Suprapubic skin (tissue), 4 donors: ENCODE data around the gene KAT7. TPM values are rescaled to one million over a fixed set of nuclear protein-coding genes. Genes with fewer than 3 reads are reported as not detected.

Source experiments
- DNase-seq, 2 donors: peaks; one replicate each; pipeline ENCODE4 v3.0.0-alpha.2; 2019; ENCODE audit warnings: low spot score in 2 of 2
- H3K27ac ChIP-seq: fragments of 200-600 bp; sonication (generic); one replicate; pipeline ENCODE4 v1.5.1; 2019
- H3K27me3 ChIP-seq: fragments of 200-600 bp; sonication (generic); one replicate; pipeline ENCODE4 v1.5.1; 2019
- H3K36me3 ChIP-seq: fragments of 200-600 bp; sonication (generic); one replicate; pipeline ENCODE4 v1.5.1; 2019
- H3K4me1 ChIP-seq: fragments of 200-600 bp; sonication (generic); one replicate; pipeline ENCODE4 v1.5.1; 2019
- H3K4me3 ChIP-seq: fragments of 200-600 bp; sonication (generic); one replicate; pipeline ENCODE4 v1.5.1; 2019; ENCODE audit warnings: mild to moderate bottlenecking
- H3K9me3 ChIP-seq: fragments of 200-600 bp; sonication (generic); one replicate; pipeline ENCODE4 v1.5.1; 2019
- EP300 ChIP-seq: sonication (generic); formaldehyde crosslinking; IDR thresholded peaks from one replicate; pipeline ENCODE4 v1.6.1; 2017; ENCODE audit warnings: antibody characterized with exemption
- POLR2A ChIP-seq, 2 donors: fragments of 450-650 bp; IDR thresholded peaks; one replicate each; pipeline ENCODE4 v1.6.1; 2017; ENCODE audit warnings: antibody characterized with exemption in 2 of 2, mild to moderate bottlenecking in 2 of 2, moderate library complexity in 2 of 2
- POLR2AphosphoS5 ChIP-seq, 3 donors: sonication (generic); formaldehyde crosslinking; IDR thresholded peaks; one replicate each; pipeline ENCODE4 v1.6.1; 2017; ENCODE audit warnings: antibody characterized with exemption in 3 of 3
- WGBS: methylation state at CpG from one replicate; pipeline ENCODE4 v1.1.5; 2018; 5-methylcytosine and 5-hydroxymethylcytosine counted together
- total RNA-seq, 4 donors: library from RNA; depleted of rRNA; stranded (reverse); fragments of >200 nt; gene quantifications; one replicate each; pipeline ENCODE4 v1.1.0, GENCODE V29; 2016
- TF ChIP-seq, protein P1 (sequence below), 2 donors: fragments of 200-600 bp in 1 of 2; fragments of 450-650 bp in 1 of 2; sonication (generic) in 1 of 2; IDR thresholded peaks; one replicate each; pipeline ENCODE4 v1.5.1; 2016 to 2019; ENCODE audit warnings: antibody characterized with exemption in 2 of 2, mild to moderate bottlenecking in 1 of 2, moderate library complexity in 1 of 2

Gene KAT7
- total RNA-seq, 4 donors from 2014 or later, result 37.1 to 71.4 (median 52.2) TPM

- H3K4me1 ChIP-seq, result peaks cover 36% of the 10 kb centered on the region
- TF ChIP-seq POLR2A (IDR thresholded peaks at IDR 0.05) (peak in 1 of 2 donors; percentile 50), EP300 (no peak), POLR2AphosphoS5 (IDR thresholded peaks at IDR 0.05) (peak in 1 of 3 donors; percentile 43)
- H3K9me3 ChIP-seq, result no peaks in the 10 kb centered on the region
- no peaks in the 10 kb centered on the region for H3K36me3 ChIP-seq
- peak within 1 kb of the TSS; percentile 88 for H3K27ac ChIP-seq
- 1% methylated on average over 38 of the region's 53 CpGs for WGBS
- no peaks in the 10 kb centered on the region for H3K27me3 ChIP-seq
- H3K4me3 ChIP-seq, result peak within 1 kb of the TSS; percentile 95
- peak; percentile 98 for DNase-seq
These were observed 24.5 kb upstream of the KAT7 start, which contains the start of gene FAM117A for GRCh38 chr17:49763735-49764558. FAM117A (minus strand) TSS chr17:49764131; CDS start chr17:49764087, 44 bp downstream.

DNA sequence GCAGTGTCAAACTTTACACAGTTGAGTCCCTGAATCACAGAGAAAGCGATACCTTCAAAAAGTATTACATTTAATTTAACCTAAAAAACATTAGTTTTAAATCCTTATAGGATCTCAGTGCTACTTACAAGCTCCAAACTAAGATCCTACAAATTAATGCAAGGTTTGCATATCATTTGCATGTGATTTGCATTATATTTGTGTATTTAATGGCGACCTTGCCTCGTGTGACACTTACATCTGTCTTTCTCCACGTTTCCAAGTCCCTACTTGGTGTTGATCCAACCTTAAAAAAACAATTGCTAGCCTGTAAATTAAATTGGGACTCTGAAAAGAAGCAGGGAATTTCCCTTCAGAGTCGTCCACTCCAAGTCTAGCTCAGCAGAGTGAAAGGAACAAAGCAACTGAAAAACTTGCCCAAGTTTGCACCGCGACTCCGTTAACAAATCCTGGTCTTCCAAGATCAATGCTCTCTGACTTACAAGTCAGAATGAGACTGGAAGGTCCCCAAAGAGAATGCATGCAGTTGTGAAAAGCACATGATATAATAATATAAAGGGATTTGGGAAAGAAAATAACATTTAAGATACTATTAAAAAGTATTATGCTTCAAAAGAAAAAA is 23.8 kb upstream of the KAT7 start:
- H3K36me3 ChIP-seq, result no peaks in the 10 kb centered on the region
- no peaks in the 10 kb centered on the region for H3K9me3 ChIP-seq
- DNase-seq, result no peak
- TF ChIP-seq, protein P1, sequence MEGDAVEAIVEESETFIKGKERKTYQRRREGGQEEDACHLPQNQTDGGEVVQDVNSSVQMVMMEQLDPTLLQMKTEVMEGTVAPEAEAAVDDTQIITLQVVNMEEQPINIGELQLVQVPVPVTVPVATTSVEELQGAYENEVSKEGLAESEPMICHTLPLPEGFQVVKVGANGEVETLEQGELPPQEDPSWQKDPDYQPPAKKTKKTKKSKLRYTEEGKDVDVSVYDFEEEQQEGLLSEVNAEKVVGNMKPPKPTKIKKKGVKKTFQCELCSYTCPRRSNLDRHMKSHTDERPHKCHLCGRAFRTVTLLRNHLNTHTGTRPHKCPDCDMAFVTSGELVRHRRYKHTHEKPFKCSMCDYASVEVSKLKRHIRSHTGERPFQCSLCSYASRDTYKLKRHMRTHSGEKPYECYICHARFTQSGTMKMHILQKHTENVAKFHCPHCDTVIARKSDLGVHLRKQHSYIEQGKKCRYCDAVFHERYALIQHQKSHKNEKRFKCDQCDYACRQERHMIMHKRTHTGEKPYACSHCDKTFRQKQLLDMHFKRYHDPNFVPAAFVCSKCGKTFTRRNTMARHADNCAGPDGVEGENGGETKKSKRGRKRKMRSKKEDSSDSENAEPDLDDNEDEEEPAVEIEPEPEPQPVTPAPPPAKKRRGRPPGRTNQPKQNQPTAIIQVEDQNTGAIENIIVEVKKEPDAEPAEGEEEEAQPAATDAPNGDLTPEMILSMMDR (IDR thresholded peaks at IDR 0.05), result no peak
- TF ChIP-seq EP300 (no peak), POLR2A (IDR thresholded peaks at IDR 0.05) (no peak), POLR2AphosphoS5 (IDR thresholded peaks at IDR 0.05) (no peak)
- 10% methylated on average over 8 of the region's 8 CpGs for WGBS
- H3K4me3 ChIP-seq, result peak overlapping the region; percentile 95
- H3K27me3 ChIP-seq, result no peaks in the 10 kb centered on the region
- H3K27ac ChIP-seq, result peak overlapping the region; percentile 23
- peaks cover 36% of the 10 kb centered on the region for H3K4me1 ChIP-seq

GRCh38 chr17:49766918-49767530 is 21.5 kb upstream of the KAT7 start:
- Histone ChIP-seq H3K4me1 (peaks cover 23% of the 10 kb centered on the region), H3K27me3 (no peaks in the 10 kb centered on the region), H3K36me3 (no peaks in the 10 kb centered on the region), H3K4me3 (no peak overlapping the region), H3K27ac (no peak overlapping the region), H3K9me3 (no peaks in the 10 kb centered on the region)
- WGBS, result 70% methylated on average over 3 of the region's 3 CpGs
- TF ChIP-seq, protein P1 (IDR thresholded peaks at IDR 0.05), result no peak
- TF ChIP-seq POLR2A (IDR thresholded peaks at IDR 0.05) (no peak), POLR2AphosphoS5 (IDR thresholded peaks at IDR 0.05) (no peak), EP300 (no peak)
- DNase-seq, result no peak

DNA sequence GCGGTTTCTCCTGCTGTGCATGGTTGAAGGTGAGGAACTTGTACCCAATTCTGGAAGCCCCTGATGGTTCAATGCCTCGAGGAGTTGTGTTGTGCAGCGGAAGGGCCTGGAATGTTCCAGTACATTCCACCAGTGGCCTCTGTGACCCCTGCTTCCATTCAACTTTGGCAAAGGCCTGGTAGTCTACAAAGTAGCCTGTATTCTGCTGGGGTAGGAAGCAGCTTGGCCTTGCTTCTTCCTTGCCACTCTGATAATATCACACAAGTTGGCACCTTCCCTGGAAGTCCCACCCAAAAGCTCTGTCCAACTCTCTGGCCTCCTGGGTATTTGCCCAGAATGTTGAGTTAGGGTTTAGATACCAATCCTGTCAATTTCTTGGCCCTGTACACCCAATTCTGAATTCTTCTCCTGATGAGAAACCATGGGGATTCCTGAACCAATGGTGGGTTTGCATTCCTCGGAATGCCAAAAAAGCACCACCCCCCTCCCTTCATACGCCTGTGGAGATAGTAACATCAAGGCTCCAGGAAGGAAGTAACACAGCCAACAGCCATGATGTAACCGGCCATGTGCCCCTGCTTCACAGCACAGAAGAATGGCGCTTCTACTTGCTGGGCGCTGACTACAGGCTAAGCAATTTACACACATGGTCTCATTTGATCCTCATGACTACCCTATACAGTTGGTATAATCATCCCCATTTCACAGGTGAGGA is 12.8 kb upstream of the KAT7 start:
- WGBS, result 77% methylated on average over 8 of the region's 8 CpGs
- TF ChIP-seq, protein P1 (IDR thresholded peaks at IDR 0.05), result no peak
- TF ChIP-seq POLR2A (IDR thresholded peaks at IDR 0.05) (no peak), POLR2AphosphoS5 (IDR thresholded peaks at IDR 0.05) (no peak), EP300 (no peak)
- no peaks in the 10 kb centered on the region for H3K27me3 ChIP-seq
- H3K27ac ChIP-seq, result peak overlapping the region; percentile 38
- H3K36me3 ChIP-seq, result no peaks in the 10 kb centered on the region
- H3K4me3 ChIP-seq, result no peak overlapping the region
- peaks cover 30% of the 10 kb centered on the region for H3K4me1 ChIP-seq
- DNase-seq, result no peak
- H3K9me3 ChIP-seq, result no peaks in the 10 kb centered on the region

- WGBS, result 25% methylated on average over 8 of the region's 8 CpGs
- H3K36me3 ChIP-seq, result no peaks in the 10 kb centered on the region
- TF ChIP-seq, protein P1 (IDR thresholded peaks at IDR 0.05), result no peak
- TF ChIP-seq POLR2A (IDR thresholded peaks at IDR 0.05) (no peak), POLR2AphosphoS5 (IDR thresholded peaks at IDR 0.05) (no peak), EP300 (no peak)
- H3K27me3 ChIP-seq, result no peaks in the 10 kb centered on the region
- peaks cover 30% of the 10 kb centered on the region for H3K4me1 ChIP-seq
- no peaks in the 10 kb centered on the region for H3K9me3 ChIP-seq
- peak overlapping the region; percentile 38 for H3K27ac ChIP-seq
- no peak for DNase-seq
- no peak overlapping the region for H3K4me3 ChIP-seq
These were observed 11.8 kb upstream of the KAT7 start for GRCh38 chr17:49776551-49777300.
